ENCODE results near the gene ZFP2. TPM values are rescaled to one million over a fixed set of nuclear protein-coding genes. Genes with fewer than 3 reads are reported as not detected.

Gene ZFP2
- 7.1 TPM for total RNA-seq

GRCh38 chr5:178895615-178896571, at the start of gene ZFP2:
Gene ZFP2, plus strand, starts transcription at chr5:178895913. Its CDS starts 35,401 bp downstream, at chr5:178931314.

DNA sequence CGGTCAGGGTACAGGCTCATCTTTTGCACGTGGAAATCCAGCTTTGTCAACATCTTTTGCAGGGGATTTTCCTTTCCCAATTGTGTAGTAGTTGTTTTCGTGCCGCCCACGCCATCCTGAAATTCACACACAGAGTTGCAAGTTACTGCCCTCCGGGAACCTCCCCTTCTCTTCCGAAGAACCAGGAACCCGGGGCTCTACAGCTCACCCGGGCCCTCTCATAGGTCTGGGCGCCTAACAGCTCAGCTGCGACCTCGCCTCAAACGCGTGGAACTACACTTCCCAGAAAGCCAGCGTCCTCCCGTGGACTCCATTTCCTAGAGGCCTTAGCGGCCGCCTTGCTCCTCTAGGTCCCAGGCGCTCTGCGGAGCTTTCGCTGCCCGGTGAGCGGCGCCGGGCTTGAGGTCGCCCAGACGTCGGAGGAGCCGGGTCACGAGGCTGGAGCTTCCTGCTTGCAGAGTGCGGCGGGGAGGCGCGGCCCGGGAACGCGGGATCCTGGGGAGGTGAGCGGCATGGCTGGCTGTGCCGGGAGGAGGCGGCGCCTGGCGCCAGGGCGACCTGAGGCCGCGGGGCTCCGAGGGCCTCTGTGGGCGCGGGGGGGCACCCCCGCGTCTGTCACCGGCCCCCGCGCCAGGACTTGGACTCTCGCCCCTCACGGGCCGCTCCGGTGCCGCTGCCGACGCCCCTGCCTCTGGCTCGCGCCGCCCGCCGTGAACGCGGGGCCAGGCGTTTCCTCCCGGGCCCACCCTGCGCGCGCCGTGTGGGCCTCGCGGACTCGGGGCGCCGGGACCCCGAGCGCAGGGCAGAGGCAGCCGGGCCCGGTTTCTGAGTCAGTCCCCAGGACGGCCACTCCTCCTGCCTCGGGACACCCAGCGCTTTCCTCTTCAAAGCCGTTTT, 35.8 kb upstream of the ZFP2 start, which contains the start of gene ZNF354B:
TSS of gene ZNF354B (plus strand) at position 329 of the 897 bp plus-strand sequence. CDS start 1,095 bp downstream, outside the sequence.

GRCh38 chr5:178940569-178941360, 45.1 kb downstream of the ZFP2 start, which contains the start of gene ZNF454:
Gene ZNF454, plus strand, starts transcription at chr5:178941198. Its CDS starts 1,594 bp downstream, at chr5:178942792.

Other genes with a start within 250 kb of the ZFP2 start
- 18.9 TPM for gene ZNF354A, start 165.3 kb upstream of the ZFP2 start, total RNA-seq
- 48.2 TPM for gene ZNF354B, start 36.0 kb upstream of the ZFP2 start, total RNA-seq
- gene ZNF454, start 45.3 kb downstream of the ZFP2 start, total RNA-seq: 21.7 TPM
- gene GRM6, start 99.4 kb downstream of the ZFP2 start, total RNA-seq: 38.8 TPM
- gene ZNF879, start 127.9 kb downstream of the ZFP2 start, total RNA-seq: 20.3 TPM
- gene ZNF354C, start 164.5 kb downstream of the ZFP2 start, total RNA-seq: 38.3 TPM